ENCODE data around the gene ISG15.

DNA sequence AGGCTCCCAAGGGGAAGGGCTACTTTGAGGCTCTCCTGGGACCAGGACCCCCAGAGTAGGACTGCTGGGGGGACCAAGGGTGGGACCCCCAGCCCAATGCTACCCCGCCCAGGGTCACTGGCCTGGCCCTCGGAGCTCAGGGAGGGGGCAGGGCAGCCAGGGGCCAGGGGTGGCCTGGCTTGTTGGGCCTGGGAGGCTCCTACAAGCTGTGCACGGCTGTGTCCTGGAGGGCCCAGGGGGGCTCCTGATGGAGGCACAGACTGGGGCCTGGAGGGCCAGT, 15.6 kb upstream of the ISG15 start:
- TF ChIP-seq, protein P1, sequence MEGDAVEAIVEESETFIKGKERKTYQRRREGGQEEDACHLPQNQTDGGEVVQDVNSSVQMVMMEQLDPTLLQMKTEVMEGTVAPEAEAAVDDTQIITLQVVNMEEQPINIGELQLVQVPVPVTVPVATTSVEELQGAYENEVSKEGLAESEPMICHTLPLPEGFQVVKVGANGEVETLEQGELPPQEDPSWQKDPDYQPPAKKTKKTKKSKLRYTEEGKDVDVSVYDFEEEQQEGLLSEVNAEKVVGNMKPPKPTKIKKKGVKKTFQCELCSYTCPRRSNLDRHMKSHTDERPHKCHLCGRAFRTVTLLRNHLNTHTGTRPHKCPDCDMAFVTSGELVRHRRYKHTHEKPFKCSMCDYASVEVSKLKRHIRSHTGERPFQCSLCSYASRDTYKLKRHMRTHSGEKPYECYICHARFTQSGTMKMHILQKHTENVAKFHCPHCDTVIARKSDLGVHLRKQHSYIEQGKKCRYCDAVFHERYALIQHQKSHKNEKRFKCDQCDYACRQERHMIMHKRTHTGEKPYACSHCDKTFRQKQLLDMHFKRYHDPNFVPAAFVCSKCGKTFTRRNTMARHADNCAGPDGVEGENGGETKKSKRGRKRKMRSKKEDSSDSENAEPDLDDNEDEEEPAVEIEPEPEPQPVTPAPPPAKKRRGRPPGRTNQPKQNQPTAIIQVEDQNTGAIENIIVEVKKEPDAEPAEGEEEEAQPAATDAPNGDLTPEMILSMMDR (IDR thresholded peaks at IDR 0.05 in 8 of 11, conservative IDR thresholded peaks at IDR 0.05 in 3 of 11), result no peak
- TF ChIP-seq POLR2A (IDR thresholded peaks at IDR 0.05) (no peak), POLR2AphosphoS5 (IDR thresholded peaks at IDR 0.05) (no peak)
